Left lung (tissue), 10 donors: Measurements from ENCODE around the gene ZMYND8. TPM values are rescaled to one million over a fixed set of nuclear protein-coding genes. Genes with fewer than 3 reads are reported as not detected.

Source experiments
- ATAC-seq: fragments of 200-7000 bp; cut with Tn5 transposase; one replicate; pipeline ENCODE4 v1.9.1; 2020; ENCODE audit warnings: moderate library complexity
- DNase-seq, 4 donors: peaks; one replicate each; pipeline ENCODE4 v3.0.0-alpha.2; 2013 to 2020
- H3K27ac ChIP-seq, 2 donors: fragments of 200-600 bp; sonication (generic) in 1 of 2; one replicate each; pipeline versions ENCODE4 v1.5.0 to v1.8.0; 2020 to 2021
- H3K27me3 ChIP-seq, 2 donors: fragments of 200-600 bp; sonication (generic) in 1 of 2; one replicate each; pipeline versions ENCODE4 v1.5.0 to v1.8.0; 2020 to 2021
- H3K36me3 ChIP-seq, 2 donors: fragments of 200-600 bp; sonication (generic) in 1 of 2; one replicate each; pipeline versions ENCODE4 v1.5.0 to v1.8.0; 2020 to 2021
- H3K4me1 ChIP-seq, 2 donors: fragments of 200-600 bp; one replicate each; pipeline ENCODE4 v1.8.0; 2021
- H3K4me3 ChIP-seq, 2 donors: fragments of 200-600 bp; sonication (generic) in 1 of 2; one replicate each; pipeline versions ENCODE4 v1.5.0 to v1.8.0; 2020 to 2021; ENCODE audit warnings: mild to moderate bottlenecking in 1 of 2
- H3K9me3 ChIP-seq, 2 donors: fragments of 200-600 bp; sonication (generic) in 1 of 2; one replicate each; pipeline versions ENCODE4 v1.5.0 to v1.8.0; 2020 to 2021
- intact Hi-C, 2 donors: fragments of 100-400 bp; cut with DNase I; formaldehyde crosslinking; loops; one replicate each; pipeline versions ENCODE4 v1.11.2 to v1.14.2; 2022
- polyA plus RNA-seq, 6 donors: library from polyadenylated mRNA; unstranded; fragments of 120-200 nt; gene quantifications; one replicate each; pipeline ENCODE4 v1.2.1, GENCODE V29; 2013; ENCODE audit not compliant: insufficient read length in 6 of 6
- total RNA-seq, 2 donors: library from RNA; stranded (reverse); fragmentation: NEBNext Ultra II Directional; extraction: Animal tissue kit (Norgen Biotek cat#: 25700); gene quantifications; one replicate each; pipeline ENCODE4 v1.2.1, GENCODE V29; 2021
- TF ChIP-seq, protein P1 (sequence below), 2 donors: fragments of 200-600 bp; sonication (generic) in 1 of 2; IDR thresholded peaks; one replicate each; pipeline versions ENCODE4 v1.5.0 to v1.8.0; 2021; ENCODE audit warnings: antibody characterized with exemption in 2 of 2
- donor health status: DM: no; HTN: yes; CAD: no.
- donor health status: DM: no; HTN: no; CAD: no.

ZMYND8 gene
- total and polyA plus RNA-seq, 8 donors: 38.9 to 50.8 (median 42.4) TPM

DNA sequence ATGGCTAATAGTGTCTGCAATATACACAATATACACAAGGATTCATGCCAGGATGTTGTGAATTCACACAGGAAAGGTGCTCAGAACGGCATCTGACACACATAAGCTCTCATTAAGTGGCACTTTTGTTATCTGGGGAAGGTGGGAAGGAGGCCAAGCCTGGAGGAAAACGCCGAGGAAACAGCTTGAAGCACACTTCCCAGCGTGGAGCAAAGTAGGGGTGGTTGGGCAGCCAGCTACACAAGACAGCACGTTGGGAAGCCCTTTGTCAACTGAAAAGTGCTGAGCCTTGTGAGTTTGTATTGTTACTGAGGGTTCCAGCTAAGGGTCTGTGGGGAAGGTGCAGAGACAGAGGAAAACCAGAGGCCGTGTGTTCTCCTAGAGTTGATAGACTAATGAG is 181.0 kb downstream of the ZMYND8 start:
- peak; percentile 82 for ATAC-seq
- TF ChIP-seq, protein P1, sequence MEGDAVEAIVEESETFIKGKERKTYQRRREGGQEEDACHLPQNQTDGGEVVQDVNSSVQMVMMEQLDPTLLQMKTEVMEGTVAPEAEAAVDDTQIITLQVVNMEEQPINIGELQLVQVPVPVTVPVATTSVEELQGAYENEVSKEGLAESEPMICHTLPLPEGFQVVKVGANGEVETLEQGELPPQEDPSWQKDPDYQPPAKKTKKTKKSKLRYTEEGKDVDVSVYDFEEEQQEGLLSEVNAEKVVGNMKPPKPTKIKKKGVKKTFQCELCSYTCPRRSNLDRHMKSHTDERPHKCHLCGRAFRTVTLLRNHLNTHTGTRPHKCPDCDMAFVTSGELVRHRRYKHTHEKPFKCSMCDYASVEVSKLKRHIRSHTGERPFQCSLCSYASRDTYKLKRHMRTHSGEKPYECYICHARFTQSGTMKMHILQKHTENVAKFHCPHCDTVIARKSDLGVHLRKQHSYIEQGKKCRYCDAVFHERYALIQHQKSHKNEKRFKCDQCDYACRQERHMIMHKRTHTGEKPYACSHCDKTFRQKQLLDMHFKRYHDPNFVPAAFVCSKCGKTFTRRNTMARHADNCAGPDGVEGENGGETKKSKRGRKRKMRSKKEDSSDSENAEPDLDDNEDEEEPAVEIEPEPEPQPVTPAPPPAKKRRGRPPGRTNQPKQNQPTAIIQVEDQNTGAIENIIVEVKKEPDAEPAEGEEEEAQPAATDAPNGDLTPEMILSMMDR (IDR thresholded peaks at IDR 0.05): no peak
- peak in 2 of 4 donors; percentile 54 to 58 for DNase-seq
- Histone ChIP-seq H3K9me3 (no peaks in the 10 kb centered on the region), H3K4me3 (no peak overlapping the region), H3K4me1 (no peaks in the 10 kb centered on the region), H3K27me3 (peaks cover 0 to 14% of the 10 kb centered on the region in 2 donors), H3K27ac (no peak overlapping the region), H3K36me3 (no peaks in the 10 kb centered on the region)
- intact Hi-C loops: no loop called here

- ATAC-seq (peak; percentile 34), DNase-seq (peak in 1 of 4 donors; percentile 19)
- intact Hi-C loops: no loop called here
Observed at GRCh38 chr20:47174456-47175243, 181.8 kb downstream of the ZMYND8 start.

GRCh38 chr20:47173596-47174216 is 182.8 kb downstream of the ZMYND8 start:
- H3K27ac ChIP-seq: no peak overlapping the region
- no peak overlapping the region for H3K4me3 ChIP-seq
- TF ChIP-seq, protein P1 (IDR thresholded peaks at IDR 0.05): no peak
- ATAC-seq: no peak
- peaks cover 0 to 29% of the 10 kb centered on the region in 2 donors for H3K27me3 ChIP-seq
- H3K36me3 ChIP-seq: no peaks in the 10 kb centered on the region
- intact Hi-C loops: no loop called here
- H3K9me3 ChIP-seq: no peaks in the 10 kb centered on the region
- DNase-seq: no peak
- H3K4me1 ChIP-seq: no peaks in the 10 kb centered on the region

More at GRCh38 chr20:47174456-47175243, 181.8 kb downstream of the ZMYND8 start:
- H3K36me3 ChIP-seq: no peaks in the 10 kb centered on the region
- H3K9me3 ChIP-seq: no peaks in the 10 kb centered on the region
- TF ChIP-seq, protein P1 (IDR thresholded peaks at IDR 0.05): no peak
- no peak overlapping the region for H3K27ac ChIP-seq
- H3K4me1 ChIP-seq: no peaks in the 10 kb centered on the region
- H3K27me3 ChIP-seq: peaks cover 0 to 22% of the 10 kb centered on the region in 2 donors
- H3K4me3 ChIP-seq: no peak overlapping the region

- no peak for ATAC-seq
- no peak for DNase-seq
- Histone ChIP-seq H3K4me1 (no peaks in the 10 kb centered on the region), H3K27ac (no peak overlapping the region), H3K4me3 (no peak overlapping the region), H3K36me3 (no peaks in the 10 kb centered on the region), H3K9me3 (no peaks in the 10 kb centered on the region), H3K27me3 (peaks cover 0 to 36% of the 10 kb centered on the region in 2 donors)
- intact Hi-C loops: no loop called here
- TF ChIP-seq, protein P1 (IDR thresholded peaks at IDR 0.05): no peak
Observed at GRCh38 chr20:47172579-47172978, 183.9 kb downstream of the ZMYND8 start.

DNA sequence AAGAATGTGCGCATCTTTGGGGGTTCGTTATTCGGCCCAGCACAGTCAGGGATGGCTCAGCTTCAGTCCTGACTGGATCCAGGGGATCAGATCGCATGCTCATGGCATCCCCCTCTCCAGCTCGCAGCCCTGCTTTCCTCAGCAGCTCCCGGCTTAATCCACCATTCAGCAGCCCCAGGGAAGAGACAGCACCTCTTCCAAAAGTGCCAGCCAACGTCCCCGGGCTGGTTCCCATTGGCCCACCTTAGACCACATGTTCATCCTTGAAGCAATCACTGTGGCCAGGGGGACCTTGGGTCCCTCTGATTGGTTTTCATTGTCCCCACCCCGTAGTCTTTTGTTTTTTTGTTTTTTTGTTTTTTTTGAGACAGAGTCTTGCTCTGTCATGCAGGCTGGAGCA is 188.7 kb downstream of the ZMYND8 start:
- H3K36me3 ChIP-seq: no peaks in the 10 kb centered on the region
- H3K4me1 ChIP-seq: no peaks in the 10 kb centered on the region
- peaks cover 0 to 40% of the 10 kb centered on the region in 2 donors for H3K27me3 ChIP-seq
- no peaks in the 10 kb centered on the region for H3K9me3 ChIP-seq
- TF ChIP-seq, protein P1 (IDR thresholded peaks at IDR 0.05): no peak
- DNase-seq (no peak), ATAC-seq (no peak)
- H3K4me3 ChIP-seq: no peak overlapping the region
- no peak overlapping the region for H3K27ac ChIP-seq
- intact Hi-C loops: no loop called here
